Glomerular visceral epithelial cell (primary cell): Measurements from ENCODE around the gene SMYD2.

Experiments used
- DNase-seq: peaks from one replicate; pipeline ENCODE4 v3.0.0-alpha.2; 2016; ENCODE audit errors: extremely low spot score

SMYD2 gene

DNA sequence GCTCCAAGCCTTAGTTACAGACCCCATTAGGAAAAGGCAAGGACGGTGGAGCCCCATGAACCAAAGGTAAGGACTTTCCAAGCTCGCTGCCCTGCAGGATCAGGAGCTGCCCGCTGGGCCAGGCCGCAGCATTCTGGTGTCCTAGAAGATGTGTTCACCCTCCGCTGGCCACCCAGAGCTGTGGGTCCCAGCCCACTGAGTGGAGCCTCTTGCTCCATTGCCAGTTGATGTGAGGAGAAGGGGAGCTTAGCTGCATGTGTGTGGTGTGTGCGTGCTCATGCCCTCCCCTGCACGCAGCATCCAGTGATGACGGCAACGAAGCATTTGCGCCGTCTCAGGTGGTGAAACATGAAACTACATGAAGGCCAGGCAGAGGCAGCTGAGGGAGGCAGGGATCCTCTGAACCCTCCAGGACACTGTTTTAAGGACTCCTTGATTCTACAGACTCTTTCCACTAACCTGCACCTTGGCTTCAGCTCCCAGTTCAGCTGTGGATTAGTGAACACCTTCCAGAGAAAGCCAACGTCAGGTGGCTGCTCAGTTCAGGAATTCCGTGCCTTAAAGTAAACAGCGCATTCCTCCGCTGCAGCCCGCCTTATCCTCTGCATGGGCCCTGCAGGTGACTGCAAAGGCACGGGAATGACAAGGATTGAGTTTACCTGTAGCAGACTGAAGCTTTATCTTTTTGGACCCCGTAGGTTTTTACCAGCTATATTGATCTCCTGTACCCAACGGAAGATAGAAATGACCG is 48.7 kb downstream of the SMYD2 start:
- DNase-seq: no peak

DNA sequence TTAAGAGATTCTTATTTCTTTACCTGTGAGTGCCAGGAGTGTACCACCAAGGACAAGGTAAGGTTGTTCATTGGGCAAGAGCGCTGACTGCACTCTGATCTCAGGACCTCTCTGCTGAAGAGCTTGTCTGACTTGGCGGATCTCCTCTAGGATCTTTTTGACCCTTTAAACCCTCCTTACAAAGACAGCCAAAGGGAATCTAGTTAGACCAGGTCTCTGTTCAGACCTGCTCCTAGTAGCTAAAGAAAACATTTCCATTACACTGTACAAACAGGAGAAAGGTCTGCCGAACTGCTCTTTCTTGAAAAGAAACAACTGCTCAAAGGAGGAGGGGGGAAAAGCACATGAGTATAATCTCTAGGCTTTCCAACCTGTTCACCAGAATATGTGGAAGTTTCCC is 49.3 kb downstream of the SMYD2 start:
- no peak for DNase-seq

DNA sequence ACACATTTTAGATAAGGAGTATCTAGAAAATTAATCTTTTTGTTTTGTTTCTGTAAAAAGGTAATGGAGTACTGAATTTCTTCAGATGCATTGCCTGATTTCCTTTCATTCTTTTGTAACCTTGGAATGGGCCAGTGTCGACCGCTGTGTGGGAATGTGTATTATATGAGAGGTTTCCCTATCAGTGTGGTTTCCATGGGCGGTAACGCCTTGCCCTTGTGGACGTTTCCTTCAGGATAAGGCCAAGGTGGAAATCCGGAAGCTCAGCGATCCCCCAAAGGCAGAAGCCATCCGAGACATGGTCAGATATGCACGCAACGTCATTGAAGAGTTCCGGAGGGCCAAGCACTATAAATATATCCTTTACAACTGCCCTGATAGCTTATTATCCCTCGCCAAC is 49.8 kb downstream of the SMYD2 start:
- no peak for DNase-seq

DNA sequence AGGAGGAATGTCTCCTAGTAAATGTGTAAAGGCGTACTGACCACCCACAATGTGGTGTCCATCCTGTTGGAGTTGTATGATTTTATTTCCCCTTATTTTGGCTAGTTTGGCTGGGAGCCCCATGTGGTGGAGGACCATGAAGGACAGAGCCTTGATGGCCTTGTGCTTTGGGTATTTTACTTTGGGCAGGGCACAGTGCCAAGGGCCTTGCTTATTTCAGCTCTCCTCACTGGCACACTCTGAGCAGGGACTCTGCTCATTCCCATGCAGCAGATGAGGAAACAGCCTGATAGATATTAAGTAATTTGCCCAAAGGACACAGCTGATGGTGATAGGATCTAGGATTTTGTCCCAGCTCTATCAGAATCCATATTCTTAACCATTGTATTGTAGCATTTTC is 50.2 kb downstream of the SMYD2 start:
- DNase-seq: no peak

DNA sequence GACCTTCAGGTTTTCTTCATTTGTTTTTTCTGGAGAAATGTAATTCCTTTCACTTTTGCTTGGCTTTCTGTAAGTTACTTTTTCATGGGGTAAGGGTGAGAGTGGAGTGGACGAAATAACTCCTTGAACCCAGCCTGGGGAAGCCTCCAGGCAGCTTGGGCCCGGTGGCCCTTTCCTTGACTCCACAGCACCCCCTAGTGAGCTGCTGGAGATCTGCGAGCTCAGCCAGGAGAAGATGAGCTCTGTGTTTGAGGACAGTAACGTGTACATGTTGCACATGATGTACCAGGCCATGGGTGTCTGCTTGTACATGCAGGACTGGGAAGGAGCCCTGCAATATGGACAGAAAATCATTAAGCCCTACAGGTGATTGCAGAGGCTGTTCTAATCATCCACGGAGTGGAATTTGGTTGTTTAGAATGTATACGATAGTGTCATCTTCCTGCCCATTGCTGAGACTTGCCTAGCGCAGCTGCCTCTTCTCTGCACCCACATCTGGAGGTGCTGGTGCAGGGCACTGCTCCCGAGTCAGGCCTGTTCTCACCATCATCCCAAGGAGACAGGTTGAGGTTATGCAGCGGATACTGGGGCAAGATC is 51.0 kb downstream of the SMYD2 start:
- DNase-seq: peak; percentile 52

DNA sequence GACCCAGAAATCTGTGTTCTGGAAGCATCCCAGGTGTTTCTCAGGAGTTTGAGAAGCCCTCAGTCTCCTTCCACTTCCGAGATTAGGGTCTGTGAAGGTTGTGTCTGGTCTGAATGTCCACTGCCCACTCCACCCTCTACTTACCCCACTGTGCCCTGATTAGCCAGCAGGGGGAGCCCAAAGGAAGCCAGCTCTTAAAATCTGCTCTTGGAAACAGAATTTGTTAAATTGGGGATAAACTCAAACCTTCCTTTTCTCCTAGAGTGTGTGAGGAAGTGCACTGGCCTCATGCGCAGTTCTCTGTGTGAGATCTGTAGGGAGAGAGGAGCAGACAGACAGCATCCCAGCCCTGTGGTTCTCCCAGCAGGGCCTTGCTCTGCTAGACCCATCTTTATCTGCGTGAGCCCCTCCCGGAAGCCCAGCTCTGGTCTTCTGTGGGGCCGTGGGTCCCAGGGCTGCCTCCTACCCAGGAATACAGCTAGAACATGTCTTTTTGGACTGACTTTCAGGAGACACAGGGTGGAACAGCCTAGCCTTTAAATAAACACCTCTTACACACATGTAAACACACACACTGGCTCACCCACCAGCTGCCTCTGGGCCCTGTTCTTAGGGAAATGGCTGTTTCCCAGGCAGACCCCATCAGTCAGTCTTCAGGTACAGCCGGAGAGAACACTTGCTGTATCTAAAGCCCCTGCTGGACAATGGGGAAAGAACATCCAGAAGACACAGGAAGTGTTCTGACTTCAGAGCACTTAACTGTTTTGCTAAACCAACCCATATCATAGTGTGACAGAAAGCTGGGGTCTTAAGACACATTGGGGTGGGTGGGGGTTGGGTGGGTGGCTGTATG is 52.2 kb downstream of the SMYD2 start:
- DNase-seq: peak; percentile 62

DNA sequence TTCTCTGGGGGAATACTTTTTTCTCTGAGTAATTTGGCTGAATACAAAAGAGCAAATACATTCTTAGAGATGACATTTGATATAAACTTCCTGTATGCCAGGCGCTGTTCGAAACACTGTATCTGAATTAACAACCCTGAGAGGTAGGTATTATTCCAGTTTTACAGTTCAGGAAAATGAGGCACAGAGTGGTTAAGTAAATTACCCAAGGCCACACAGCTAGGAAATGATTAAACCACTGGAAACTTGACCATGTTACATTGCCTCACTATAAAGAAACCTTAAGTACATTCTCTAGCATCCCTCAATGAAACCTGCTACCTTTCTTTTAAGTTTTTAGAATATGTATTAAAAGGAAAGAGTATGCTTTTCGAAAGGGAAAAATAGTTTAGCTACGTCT is 54.6 kb downstream of the SMYD2 start:
- DNase-seq: no peak

DNA sequence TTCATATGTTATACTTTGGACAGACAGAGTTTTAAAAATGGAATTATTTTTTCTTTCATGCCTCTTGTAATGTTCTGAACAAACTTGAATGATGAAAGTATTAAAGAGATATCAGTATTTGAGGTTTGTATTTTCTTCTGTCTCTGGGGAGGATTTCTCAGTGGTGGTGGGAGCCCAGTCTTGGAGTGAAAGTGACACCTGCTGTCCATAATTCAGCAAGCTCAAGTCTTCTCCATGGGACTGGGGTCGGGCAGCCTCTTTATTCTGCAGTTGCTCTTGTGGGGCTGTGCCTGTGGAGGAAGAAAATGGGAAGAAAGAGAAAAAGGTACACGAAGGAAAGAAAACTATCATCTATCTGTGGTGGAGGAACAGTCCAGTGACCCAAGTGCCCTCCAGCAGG is 56.1 kb downstream of the SMYD2 start:
- DNase-seq: no peak

DNA sequence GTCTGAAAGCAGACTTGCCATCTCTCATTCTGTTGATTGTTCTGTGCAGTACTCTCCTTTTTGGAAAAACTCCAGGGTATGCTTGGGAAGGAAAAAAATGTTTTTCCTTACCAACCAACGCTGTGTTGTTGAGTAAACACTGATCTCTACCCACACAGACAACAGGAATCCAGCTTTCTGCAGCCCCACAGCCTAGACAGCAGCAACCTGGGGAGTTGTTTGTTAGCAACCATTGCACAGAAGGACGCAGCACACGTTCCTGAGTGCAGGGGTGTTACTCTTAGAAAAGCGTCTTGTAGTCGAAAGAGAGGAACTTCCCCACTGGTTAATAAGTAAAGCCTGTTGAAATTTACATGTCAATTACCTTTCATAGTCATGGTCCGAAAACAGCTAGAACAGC is 56.6 kb downstream of the SMYD2 start:
- DNase-seq: peak; percentile 36

DNA sequence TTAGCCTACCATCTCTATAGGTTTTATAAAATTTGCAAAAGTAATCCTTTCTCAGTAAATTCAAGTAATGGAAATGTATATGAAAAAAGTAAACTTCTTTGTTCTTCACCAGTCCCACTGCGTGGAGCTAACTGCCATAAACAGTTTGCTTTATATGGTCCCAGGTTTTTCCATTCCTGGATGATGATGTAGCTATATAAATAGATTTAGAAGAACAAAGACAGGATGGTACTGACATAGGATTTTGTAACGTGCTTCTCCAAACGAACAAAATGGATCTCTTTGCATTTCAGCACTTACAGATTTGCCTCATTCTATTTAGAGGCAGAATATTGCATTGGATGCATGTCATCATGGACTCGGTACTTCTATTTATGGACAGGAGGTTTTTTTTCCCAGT is 57.3 kb downstream of the SMYD2 start:
- no peak for DNase-seq

DNA sequence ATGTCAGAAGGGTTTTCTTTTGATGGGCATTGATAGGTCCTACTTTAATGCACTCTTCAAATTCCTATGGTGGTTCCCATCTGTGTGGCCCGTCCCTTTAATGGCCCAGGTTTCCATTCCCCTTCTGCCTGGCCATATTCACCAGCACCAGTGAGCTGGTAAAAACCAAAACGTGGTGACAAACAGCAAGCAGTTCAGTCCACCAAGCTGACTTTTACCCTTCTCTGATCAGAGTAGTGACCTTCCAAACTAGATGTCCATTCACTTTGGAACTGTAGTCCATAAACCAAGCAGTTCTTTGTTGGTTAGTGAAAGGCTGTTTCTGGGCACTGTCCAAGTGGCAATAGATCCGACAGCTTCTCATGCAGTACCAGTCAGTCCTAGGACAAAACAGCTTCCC is 60.5 kb downstream of the SMYD2 start:
- DNase-seq: no peak

DNA sequence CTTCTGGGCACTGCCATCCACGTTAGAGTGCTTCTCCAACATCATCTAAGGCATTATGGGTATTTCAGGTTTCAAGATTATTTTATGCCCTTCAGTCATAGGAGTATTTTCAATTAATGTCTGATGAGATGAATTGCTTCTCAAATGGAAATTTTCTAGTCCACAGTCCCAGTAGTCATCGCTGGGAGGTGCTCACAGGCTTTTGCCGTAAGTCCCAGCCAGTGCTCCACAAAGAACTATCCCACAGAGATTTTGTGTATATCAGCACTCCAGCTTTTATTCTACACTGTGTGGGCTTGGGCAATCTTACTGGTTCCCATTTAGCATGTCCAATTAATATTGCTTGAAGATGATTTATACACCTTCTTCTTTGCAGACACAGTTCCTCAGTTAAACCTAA is 61.0 kb downstream of the SMYD2 start:
- DNase-seq: no peak

DNA sequence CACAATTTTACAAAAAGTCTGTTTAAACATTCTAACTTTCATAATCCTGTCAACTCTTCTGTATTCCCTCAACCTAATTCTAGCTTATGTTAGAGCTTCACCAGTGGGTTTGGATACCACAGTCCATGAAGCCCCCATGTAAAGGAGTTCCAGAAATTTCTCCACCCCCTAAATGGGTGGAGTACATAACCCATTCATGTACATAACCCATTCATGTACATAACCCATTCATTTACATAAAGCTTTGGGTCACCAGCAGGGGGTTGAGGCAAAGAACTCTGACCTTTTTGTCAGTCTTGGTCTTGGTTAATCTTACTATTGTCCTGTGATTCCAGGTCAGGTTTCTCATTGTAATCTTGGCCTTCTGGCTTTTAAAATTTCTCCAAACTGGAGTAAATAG is 61.6 kb downstream of the SMYD2 start:
- no peak for DNase-seq

DNA sequence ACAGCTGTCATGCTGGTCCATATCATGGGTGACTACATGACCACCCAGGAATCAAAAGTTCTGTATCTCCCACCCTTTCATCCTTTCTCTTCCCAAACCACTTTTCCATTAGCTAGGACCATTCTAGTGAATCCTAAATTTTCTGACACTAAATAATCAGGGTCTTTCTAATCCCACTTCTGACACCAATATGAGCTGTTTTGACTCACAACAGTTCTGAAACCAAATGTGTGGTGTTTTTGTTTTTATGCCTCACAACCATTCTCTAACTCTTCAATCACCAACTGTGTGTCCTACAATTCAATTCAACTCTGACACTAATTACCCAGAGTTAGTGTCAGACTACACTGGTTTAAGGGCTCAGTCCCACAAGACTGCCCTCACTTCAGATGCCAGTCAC is 63.9 kb downstream of the SMYD2 start:
- no peak for DNase-seq

DNA sequence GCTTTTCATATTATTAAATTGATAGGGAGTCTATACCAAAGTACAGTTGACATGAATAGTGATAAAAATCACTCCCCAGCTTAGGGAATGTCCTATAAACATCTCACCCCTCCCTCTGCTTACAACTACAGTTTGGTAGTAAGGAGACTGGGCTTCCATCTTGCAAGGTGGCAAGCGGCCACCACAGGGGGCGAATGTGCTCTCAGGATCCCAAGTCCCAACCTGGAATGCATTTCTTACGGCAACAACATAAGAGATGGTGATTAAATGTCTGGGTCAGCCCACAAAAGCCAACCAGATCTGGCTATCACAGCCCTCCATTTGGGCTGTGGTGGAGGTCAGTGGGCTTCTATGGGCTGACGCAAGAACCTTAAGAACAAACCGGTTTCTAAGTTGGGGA is 68.0 kb downstream of the SMYD2 start:
- DNase-seq: no peak

DNA sequence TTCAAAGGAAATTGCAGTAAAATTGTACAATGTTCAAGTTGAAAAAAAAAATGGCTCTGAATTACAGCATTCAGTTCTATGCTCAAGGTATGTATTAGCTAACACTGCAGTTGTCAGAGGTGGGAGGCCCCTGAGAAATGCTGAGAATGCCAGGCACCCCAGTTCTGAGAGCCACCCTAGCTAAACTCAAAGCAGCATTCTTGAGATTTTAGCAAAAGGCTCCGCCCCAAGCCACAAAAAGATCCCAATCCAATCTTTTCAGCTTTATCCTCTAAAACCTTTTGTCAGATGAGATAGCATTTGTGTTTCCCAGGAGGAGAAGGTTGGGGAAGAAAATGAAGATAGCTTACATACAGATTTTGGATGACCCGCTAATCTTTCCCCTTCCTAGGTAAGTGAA is 68.8 kb downstream of the SMYD2 start:
- peak; percentile 36 for DNase-seq

DNA sequence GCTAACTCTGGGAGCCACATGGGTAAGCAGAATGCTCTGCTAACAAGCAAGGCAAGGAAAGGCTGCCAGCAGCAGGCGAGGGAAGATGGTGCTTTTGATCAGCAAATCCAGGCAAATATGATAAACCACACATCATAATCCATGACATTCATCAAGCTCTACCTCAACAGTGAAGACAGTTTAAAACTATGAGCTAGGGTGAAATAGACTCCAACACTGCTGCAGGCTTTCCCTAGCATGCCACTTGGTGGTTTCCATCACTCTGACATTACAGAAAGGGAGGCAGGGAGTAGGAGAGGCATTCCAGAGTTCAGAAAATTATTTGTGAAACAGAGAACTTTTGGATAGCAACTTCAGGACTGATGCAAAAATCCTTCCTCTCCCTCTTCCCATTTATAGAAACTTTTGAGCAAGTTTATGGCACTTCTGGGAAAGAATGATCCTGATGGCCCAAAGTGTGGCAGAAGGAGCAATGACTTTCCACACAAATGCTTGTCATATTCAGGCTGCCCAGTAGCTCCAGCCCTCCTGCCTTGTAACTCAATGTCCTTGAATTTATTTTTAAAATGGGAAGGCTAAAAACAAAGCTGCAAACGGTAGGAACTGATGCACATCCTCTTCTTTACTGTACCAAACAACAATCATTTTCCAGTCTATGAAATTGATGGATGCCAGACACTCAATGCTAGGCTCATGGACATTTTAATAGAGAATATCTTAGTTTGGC is 70.8 kb downstream of the SMYD2 start:
- DNase-seq: no peak

DNA sequence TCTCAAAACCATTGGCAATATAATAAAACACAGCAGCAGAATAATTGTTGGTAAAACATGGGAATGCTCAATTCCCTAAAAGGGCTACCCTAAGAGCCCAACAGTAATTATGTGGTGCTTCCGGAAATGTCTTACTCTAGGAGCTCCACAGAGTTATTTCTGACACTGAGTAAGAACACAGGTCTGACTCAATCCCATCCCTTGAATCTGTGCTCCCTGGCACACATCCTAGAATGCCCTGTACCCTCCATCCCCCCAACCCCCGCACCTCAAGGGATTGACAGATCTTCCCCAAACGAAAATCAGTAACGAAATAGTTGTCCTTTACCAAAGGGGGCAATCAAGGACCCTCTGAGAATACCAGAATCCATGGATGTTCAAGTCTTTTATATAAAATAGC is 71.9 kb downstream of the SMYD2 start:
- no peak for DNase-seq

DNA sequence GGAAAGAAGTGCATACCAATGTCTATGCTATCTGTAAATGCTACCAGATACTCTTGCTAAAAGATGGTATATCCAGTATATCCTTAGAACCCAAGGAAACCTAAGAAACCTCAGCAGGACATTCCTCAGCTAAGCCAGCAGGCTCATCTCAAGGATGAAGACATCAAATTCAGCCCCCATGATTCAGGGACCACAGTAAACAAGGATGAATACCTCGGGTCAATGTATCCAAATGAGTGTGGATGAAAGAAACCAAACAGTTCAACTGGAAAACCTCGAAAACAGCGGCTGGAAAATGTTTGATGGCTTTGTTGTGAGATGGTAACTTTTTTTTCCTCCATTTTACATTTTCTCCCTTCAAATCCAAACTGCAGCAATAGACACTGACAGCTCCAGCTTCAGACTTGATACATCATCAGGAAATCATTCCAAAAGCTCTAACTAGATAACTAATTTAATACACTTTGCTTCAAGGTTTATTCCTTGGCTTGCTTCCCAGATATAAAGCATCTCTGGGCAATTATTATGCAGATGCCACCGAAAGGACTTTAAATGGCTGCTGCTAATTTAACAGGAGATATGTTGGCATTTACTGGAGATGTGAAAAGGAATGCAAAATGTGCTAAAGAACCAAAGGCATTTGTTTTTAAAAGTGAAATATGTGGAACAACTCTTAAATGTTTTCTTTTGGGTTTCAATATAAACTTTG is 73.6 kb downstream of the SMYD2 start:
- DNase-seq: peak; percentile 33

DNA sequence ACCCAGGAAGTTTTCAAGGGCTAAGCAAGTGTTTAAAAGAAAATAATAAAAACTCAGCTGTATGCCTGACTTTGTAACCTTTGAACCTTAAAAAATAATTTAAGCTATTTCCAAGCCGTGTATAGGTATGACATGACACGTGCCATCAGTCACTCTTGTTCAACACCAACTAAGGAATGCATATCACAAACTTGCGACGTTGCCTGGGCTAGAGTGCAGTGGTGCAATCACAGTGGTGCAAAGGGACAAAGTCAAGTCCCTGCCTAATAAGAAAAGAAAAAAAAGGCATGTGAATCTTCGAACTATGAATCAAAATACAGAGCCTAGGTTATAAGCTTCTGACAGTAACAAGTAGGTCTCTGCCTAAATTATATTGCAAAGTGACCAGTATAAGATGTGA is 79.2 kb downstream of the SMYD2 start:
- no peak for DNase-seq

DNA sequence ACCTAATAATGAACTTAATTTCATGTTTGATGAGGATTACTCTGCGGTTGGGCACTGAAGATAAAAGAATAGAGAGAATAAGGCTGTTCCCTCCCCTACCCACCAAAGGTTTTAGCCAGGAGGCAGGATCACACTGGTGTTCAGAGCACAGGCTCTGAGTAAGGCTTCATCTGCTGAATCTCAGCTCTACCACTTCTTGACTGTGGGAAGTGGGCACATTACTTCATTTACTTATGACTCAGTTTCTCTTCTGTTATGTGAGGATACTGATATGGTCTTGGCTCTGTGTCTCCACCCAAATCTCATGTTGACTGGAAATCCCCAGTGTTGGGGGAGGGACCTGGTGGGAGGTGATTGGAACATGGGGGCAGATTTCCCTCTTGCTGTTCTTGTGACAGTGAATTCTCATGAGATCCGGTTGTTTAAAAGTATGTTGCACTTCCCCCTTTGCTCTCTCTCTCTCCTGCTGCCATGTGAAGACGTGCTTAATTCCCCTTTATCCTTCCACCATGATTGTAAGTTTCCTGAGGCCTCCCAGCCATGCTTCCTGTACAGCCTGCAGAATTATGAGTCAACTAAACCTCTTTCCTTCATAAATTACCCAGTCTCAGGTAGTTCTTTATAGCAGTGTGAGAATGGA is 79.7 kb downstream of the SMYD2 start:
- DNase-seq: no peak
